Chondrocyte (in vitro differentiated cells): ENCODE measurements around the gene MAN1A1. TPM values are rescaled to one million over a fixed set of nuclear protein-coding genes. Genes with fewer than 3 reads are reported as not detected.

Source experiments
- DNase-seq: peaks from one replicate; pipeline ENCODE4 v3.0.0; 2021; ENCODE audit warnings: mixed read lengths, low spot score
- H3K27ac Mint-ChIP-seq: one replicate; pipeline ENCODE4 v1.8.0; 2021; ENCODE audit warnings: mild to moderate bottlenecking, moderate library complexity, mixed read lengths; ENCODE audit not compliant: unreplicated experiment
- H3K27me3 Mint-ChIP-seq: 2 replicates; pipeline ENCODE4 v1.8.0; 2021; ENCODE audit warnings: low read depth, mixed read lengths
- H3K36me3 Mint-ChIP-seq: 2 replicates; pipeline ENCODE4 v1.8.0; 2021; ENCODE audit warnings: low read depth, mixed read lengths
- H3K4me1 Mint-ChIP-seq: 2 replicates; pipeline ENCODE4 v1.8.0; 2021; ENCODE audit warnings: low read depth, mild to moderate bottlenecking, mixed read lengths
- H3K4me3 Mint-ChIP-seq: one replicate; pipeline ENCODE4 v1.8.0; 2021; ENCODE audit warnings: mild to moderate bottlenecking, moderate library complexity, mixed read lengths; ENCODE audit not compliant: unreplicated experiment
- H3K9me3 Mint-ChIP-seq: 2 replicates; pipeline ENCODE4 v1.8.0; 2021; ENCODE audit warnings: low read depth, mixed read lengths
- CTCF ChIP-seq: fragments of 200-600 bp; sonication (generic); IDR thresholded peaks from 2 replicates; pipeline ENCODE4 v1.5.0; 2021; ENCODE audit warnings: antibody characterized with exemption, mild to moderate bottlenecking, moderate library complexity
- total RNA-seq: library from RNA; stranded (reverse); gene quantifications from 3 replicates; pipeline ENCODE4 v1.2.1, GENCODE V29; 2021

Gene MAN1A1
- total RNA-seq, 1 donor from 2014 or later = 7.2 TPM

DNA sequence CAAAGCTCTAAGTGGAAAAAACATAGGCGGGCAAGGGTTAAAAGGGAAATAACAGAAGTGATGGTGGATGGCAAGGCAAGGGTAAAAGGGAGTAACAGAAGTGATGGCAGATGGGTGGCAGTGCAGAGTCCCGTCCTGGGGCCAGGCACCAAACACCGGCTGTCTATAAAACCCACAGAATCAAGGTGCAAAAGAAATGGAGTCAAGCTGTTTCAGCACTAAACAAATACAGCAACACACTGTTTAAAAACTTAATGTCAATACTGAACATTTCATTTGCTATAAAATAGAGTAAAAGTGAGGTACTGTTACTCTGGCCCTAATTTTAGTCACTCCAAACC, 87.6 kb downstream of the MAN1A1 start:
- no peak overlapping the region for H3K27ac Mint-ChIP-seq
- no peaks in the 10 kb centered on the region for H3K4me1 Mint-ChIP-seq
- no peaks in the 10 kb centered on the region for H3K9me3 Mint-ChIP-seq
- H3K36me3 Mint-ChIP-seq = no peaks in the 10 kb centered on the region
- H3K27me3 Mint-ChIP-seq = no peaks in the 10 kb centered on the region
- no peak for TF ChIP-seq CTCF
- DNase-seq = no peak
- no peak overlapping the region for H3K4me3 Mint-ChIP-seq

DNA sequence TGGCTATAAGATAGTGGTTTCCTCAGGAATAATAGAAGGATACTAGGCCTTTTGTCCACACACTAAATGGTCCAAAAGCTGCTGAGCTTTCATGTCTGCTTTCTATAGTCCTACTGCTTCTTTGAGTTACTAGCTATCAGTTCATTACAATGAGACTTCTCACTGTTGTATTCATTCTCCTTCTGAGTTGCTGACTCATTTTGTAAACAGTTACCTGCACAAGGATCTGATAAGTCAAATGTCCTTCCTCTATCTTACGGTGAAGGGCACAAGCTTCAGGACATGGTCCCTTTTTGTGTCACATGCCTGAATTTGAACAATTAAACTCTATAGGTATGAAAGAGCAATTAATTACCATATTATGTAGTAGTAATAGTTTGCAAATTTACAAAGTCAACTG, 90.5 kb downstream of the MAN1A1 start:
- H3K27ac Mint-ChIP-seq = no peak overlapping the region
- no peaks in the 10 kb centered on the region for H3K36me3 Mint-ChIP-seq
- TF ChIP-seq CTCF = no peak
- DNase-seq = no peak
- H3K9me3 Mint-ChIP-seq = no peaks in the 10 kb centered on the region
- no peaks in the 10 kb centered on the region for H3K4me1 Mint-ChIP-seq
- no peaks in the 10 kb centered on the region for H3K27me3 Mint-ChIP-seq
- no peak overlapping the region for H3K4me3 Mint-ChIP-seq

DNA sequence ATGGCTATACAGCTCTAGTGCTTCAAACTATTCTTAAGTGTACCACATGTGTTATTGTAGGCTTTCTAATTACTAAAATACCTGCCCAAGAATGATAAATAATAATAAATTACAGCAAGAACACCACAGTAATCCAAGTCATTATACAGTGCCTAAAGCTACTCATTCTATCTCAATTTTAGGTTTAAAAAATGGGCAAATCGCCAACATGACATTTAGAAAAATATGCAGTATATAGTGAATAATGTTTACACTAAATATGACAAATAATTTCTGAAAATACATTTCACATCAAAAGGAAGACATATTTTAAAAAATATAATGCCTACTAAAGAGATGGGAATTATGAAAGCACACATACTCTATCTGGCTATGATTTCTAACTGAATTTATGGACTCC, 91.8 kb downstream of the MAN1A1 start:
- Mint-ChIP-seq H3K4me3 (no peak overlapping the region), H3K9me3 (no peaks in the 10 kb centered on the region), H3K27me3 (no peaks in the 10 kb centered on the region), H3K27ac (no peak overlapping the region), H3K36me3 (no peaks in the 10 kb centered on the region), H3K4me1 (no peaks in the 10 kb centered on the region)
- no peak for DNase-seq
- no peak for TF ChIP-seq CTCF

- Mint-ChIP-seq H3K27ac (no peak overlapping the region), H3K27me3 (no peaks in the 10 kb centered on the region), H3K4me3 (no peak overlapping the region), H3K4me1 (no peaks in the 10 kb centered on the region), H3K9me3 (no peaks in the 10 kb centered on the region), H3K36me3 (no peaks in the 10 kb centered on the region)
- no peak for TF ChIP-seq CTCF
- no peak for DNase-seq
Measured at GRCh38 chr6:119256978-119257462, 92.5 kb downstream of the MAN1A1 start.

DNA sequence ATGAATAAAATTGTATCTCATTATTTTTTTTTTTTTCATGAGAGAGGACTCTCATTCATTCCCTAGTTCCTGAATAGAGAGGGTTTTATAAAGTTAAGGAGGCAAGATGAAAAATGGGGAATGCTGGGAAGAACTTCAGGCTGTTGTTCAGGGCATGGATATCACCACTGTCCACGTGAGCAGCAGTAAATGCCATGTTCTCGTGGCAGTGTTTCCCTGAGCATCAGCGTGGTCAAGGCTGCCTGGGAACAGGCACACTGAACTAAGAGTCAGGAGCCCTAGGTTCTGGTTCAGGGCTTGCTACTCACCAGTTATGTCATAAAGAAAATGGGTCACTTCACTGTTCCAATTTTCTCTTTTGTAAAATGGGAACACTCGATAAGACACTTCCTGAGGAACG, 93.2 kb downstream of the MAN1A1 start:
- Mint-ChIP-seq H3K4me1 (no peaks in the 10 kb centered on the region), H3K36me3 (no peaks in the 10 kb centered on the region), H3K4me3 (no peak overlapping the region), H3K9me3 (no peaks in the 10 kb centered on the region), H3K27me3 (no peaks in the 10 kb centered on the region), H3K27ac (no peak overlapping the region)
- DNase-seq = no peak
- no peak for TF ChIP-seq CTCF
